ENCODE data around the gene USP53. TPM values are rescaled to one million over a fixed set of nuclear protein-coding genes. Genes with fewer than 3 reads are reported as not detected.
A peak's percentile ranks its signal among the peaks of the same experiment; 100 is the strongest.

USP53 gene
- total and polyA plus RNA-seq, 10 of the 15 experiments (the other 5 are each of a cell fraction or from before 2014, with no cell fraction given), result 0.23 to 4.0 (median 2.7) TPM

GRCh38 chr4:119237201-119237600, 24.7 kb downstream of the USP53 start (continued):
- TF ChIP-seq SREBF1 (IDR thresholded peaks at IDR 0.05; ENCODE audit: low read length) (no peak), ZSCAN29 (IDR thresholded peaks at IDR 0.05) (no peak), RELB (IDR thresholded peaks at IDR 0.05; ENCODE audit: low read depth) (no peak)

GRCh38 chr4:119237642-119238041, 25.1 kb downstream of the USP53 start:
- Histone ChIP-seq H3K4me3 (no peak overlapping the region), H3K9ac (ENCODE audit: control insufficient read depth, insufficient read depth, low read length) (no peak overlapping the region), H4K20me1 (ENCODE audit: control insufficient read depth, insufficient read depth) (no peaks in the 10 kb centered on the region), H3K27ac (ENCODE audit: control insufficient read depth, insufficient read depth) (0 out of 2 replicates have a peak overlapping the region, but pooled peaks have one; percentile 36), H3K36me3 (ENCODE audit: control insufficient read depth in 2 of 2, insufficient read depth in 2 of 2, low read length in 1 of 2) (no peaks in the 10 kb centered on the region), H3K27me3 (replicated peaks in 1 of 2; ENCODE audit: control insufficient read depth in 2 of 2, insufficient read depth in 2 of 2, low read length in 1 of 2) (no peaks in the 10 kb centered on the region), H3K9me3 (replicated peaks; ENCODE audit: control insufficient read depth, insufficient read depth, low read length) (no peaks in the 10 kb centered on the region), H3K4me1 (ENCODE audit: control insufficient read depth, insufficient read depth, low read length) (peaks cover 11% of the 10 kb centered on the region; the same call in 1 of the 2 replicates), H3K79me2 (ENCODE audit: control insufficient read depth, insufficient read depth, low read length) (no peaks in the 10 kb centered on the region), H2AFZ (ENCODE audit: control insufficient read depth, low read depth, low read length) (peak overlapping the region; percentile 43; the same call in 1 of the 2 replicates), H3K4me2 (ENCODE audit: control insufficient read depth, insufficient read depth) (peak overlapping the region; percentile 66)
- ATAC-seq (no peak), FAIRE-seq (no peak), DNase-seq (ENCODE audit: low read depth, low spot score) (no peak)
- in situ Hi-C loops (cut with MboI), result no loop called here
- intact Hi-C loops (cut with micrococcal nuclease; ENCODE audit: unreplicated experiment), result no loop called here
- POLR2A ChIA-PET, result interaction anchor here (1.0 kb wide), 1 partner anchor 62 kb away, joined by 3 read pairs; no protein-coding TSS in a partner anchor
- SMC1A ChIA-PET (ENCODE audit: uncharacterized antibody, unreplicated experiment), result no interaction called here
- no peak for TF ChIP-seq JUND (IDR thresholded peaks at IDR 0.05; ENCODE audit: low read depth, low read length)
- no peak for TF ChIP-seq BCLAF1 (IDR thresholded peaks at IDR 0.05)
- no peak for TF ChIP-seq ATF2 (IDR thresholded peaks at IDR 0.05; ENCODE audit: low read length)
- no peak for TF ChIP-seq ZNF384 (IDR thresholded peaks at IDR 0.05; ENCODE audit: borderline replicate concordance, low read depth, low read length)
- no peak for TF ChIP-seq DPF2 (IDR thresholded peaks at IDR 0.05)
- TF ChIP-seq SMARCA5 (IDR thresholded peaks at IDR 0.05), result no peak
- TF ChIP-seq FOXK2 (IDR thresholded peaks at IDR 0.05), result no peak
- no peak for TF ChIP-seq ZNF622 (IDR thresholded peaks at IDR 0.05)
- TF ChIP-seq TBL1XR1 (IDR thresholded peaks at IDR 0.05; ENCODE audit: low read depth, low read length), result no peak
- TF ChIP-seq PAX8 (IDR thresholded peaks at IDR 0.05), result no peak
- no peak for TF ChIP-seq SIN3A (IDR thresholded peaks at IDR 0.05; ENCODE audit: low read depth, low read length)
- no peak for TF ChIP-seq IKZF2 (IDR thresholded peaks at IDR 0.05)
- TF ChIP-seq FOS (IDR thresholded peaks at IDR 0.05; ENCODE audit: borderline replicate concordance, extremely low read depth, insufficient read length), result no peak
- no peak for TF ChIP-seq EGR1 (IDR thresholded peaks at IDR 0.05; ENCODE audit: borderline replicate concordance in 1 of 2, low read depth in 2 of 2, low read length in 2 of 2)
- no peak for TF ChIP-seq CHD2 (IDR thresholded peaks at IDR 0.05; ENCODE audit: borderline replicate concordance, low read depth, low read length)
- no peak for TF ChIP-seq STAT3 (IDR thresholded peaks at IDR 0.05; ENCODE audit: low read depth, low read length)
- no peak for TF ChIP-seq ATF7 (IDR thresholded peaks at IDR 0.05; ENCODE audit: low read depth)
- no TSS peak for BruUV-seq (replicated peaks)
- 91% methylated on average over 2 of the region's 2 CpGs for WGBS (ENCODE audit: insufficient coverage, insufficient replicate concordance, low lambda C conversion rate, missing lambda C conversion rate)
- CTCF ChIA-PET, result no interaction called here
- RAD21 ChIA-PET (ENCODE audit: unreplicated experiment), result no interaction called here

Measured in GM12878 (cell line).